PC-9 (cell line): ENCODE data around the gene SNRNP48. TPM values are rescaled to one million over a fixed set of nuclear protein-coding genes. Genes with fewer than 3 reads are reported as not detected.

ENCODE experiments used
- BruUV-seq: library from RNA; stranded (reverse); fragments of 400-500 nt; replicated peaks from 2 replicates; lab custom pipeline; 2021; lab: Mats Ljungman, UMichigan
- CTCF ChIA-PET: fragments of 300-600 bp; sonication (Branson Sonifier 250); formaldehyde crosslinking; loops from one replicate; lab custom pipeline; 2022; ENCODE audit warnings: antibody characterized with exemption; lab: Charles Lee
- POLR2A ChIA-PET: fragments of 300-600 bp; sonication (Branson Sonifier 250); formaldehyde crosslinking; loops from one replicate; lab custom pipeline; 2022; ENCODE audit warnings: antibody characterized with exemption; ENCODE audit not compliant: unreplicated experiment; lab: Charles Lee
- DNase-seq, 2 experiments: peaks; one replicate each; pipeline versions ENCODE4 v3.0.0 to v3.0.0-alpha.2; 2015 to 2022; ENCODE audit warnings: mixed read lengths in 1 of 2
- H2AFZ ChIP-seq: fragments of 200-600 bp; sonication (generic); 2 replicates; pipeline ENCODE4 v1.8.1; 2017; ENCODE audit warnings: antibody characterized with exemption
- H3F3A ChIP-seq: fragments of 200-600 bp; sonication (generic); 2 replicates; pipeline ENCODE4 v1.8.1; 2017; ENCODE audit warnings: antibody characterized with exemption, mild to moderate bottlenecking, low read depth; ENCODE audit not compliant: insufficient read depth
- H3K27ac ChIP-seq: fragments of 200-600 bp; sonication (generic); 2 replicates; pipeline ENCODE4 v1.6.1; 2016; ENCODE audit warnings: mixed run types
- H3K27me3 ChIP-seq: fragments of 200-600 bp; sonication (generic); 2 replicates; pipeline ENCODE4 v1.6.1; 2016; ENCODE audit warnings: low read depth, mixed run types; ENCODE audit not compliant: insufficient read depth
- H3K36me3 ChIP-seq: fragments of 200-600 bp; sonication (generic); 2 replicates; pipeline ENCODE4 v1.6.1; 2016; ENCODE audit warnings: low read depth, mixed run types
- H3K4me1 ChIP-seq: fragments of 200-600 bp; sonication (generic); replicated peaks from 2 replicates; pipeline ENCODE4 v1.6.1; 2016; ENCODE audit warnings: mixed run types; ENCODE audit not compliant: insufficient read depth
- H3K4me2 ChIP-seq: fragments of 200-600 bp; sonication (generic); 2 replicates; pipeline ENCODE4 v1.6.1; 2017; ENCODE audit warnings: mixed run types
- H3K4me3 ChIP-seq: fragments of 200-600 bp; sonication (generic); 2 replicates; pipeline ENCODE4 v1.6.1; 2016; ENCODE audit warnings: mixed run types
- H3K79me2 ChIP-seq: fragments of 200-600 bp; sonication (generic); 2 replicates; pipeline ENCODE4 v1.6.1; 2017; ENCODE audit warnings: low read depth, mixed run types
- H3K9me2 ChIP-seq: fragments of 200-600 bp; sonication (generic); 2 replicates; pipeline ENCODE4 v1.8.1; 2017; ENCODE audit warnings: mild to moderate bottlenecking; ENCODE audit not compliant: insufficient read depth
- H3K9me3 ChIP-seq: fragments of 200-600 bp; sonication (generic); 2 replicates; pipeline ENCODE4 v1.8.1; 2016; ENCODE audit warnings: low read depth; ENCODE audit not compliant: insufficient read depth
- H4K20me1 ChIP-seq: fragments of 200-600 bp; sonication (generic); 2 replicates; pipeline ENCODE4 v1.8.1; 2017; ENCODE audit not compliant: insufficient read depth
- EZH2 ChIP-seq: fragments of 200-600 bp; sonication (generic); IDR thresholded peaks from 2 replicates; pipeline ENCODE4 v1.8.0; 2017; ENCODE audit warnings: antibody characterized with exemption, low read depth
- intact Hi-C: fragments of 100-400 bp; cut with micrococcal nuclease; formaldehyde crosslinking; loops from one replicate; pipeline ENCODE4 v1.10.0; 2022; ENCODE audit not compliant: unreplicated experiment
- total RNA-seq: library from RNA; stranded (reverse); gene quantifications from 2 replicates; pipeline ENCODE4 v1.2.3, GENCODE V29; 2021
- TF ChIP-seq, protein P1 (sequence below): fragments of 200-600 bp; sonication (generic); conservative IDR thresholded peaks from 2 replicates; pipeline ENCODE4 v1.6.1; 2017; ENCODE audit warnings: mixed run types, antibody characterized with exemption, mild to moderate bottlenecking, moderate library complexity

The SNRNP48 gene
- total RNA-seq, 1 experiment from 2014 or later = 21.7 TPM

DNA sequence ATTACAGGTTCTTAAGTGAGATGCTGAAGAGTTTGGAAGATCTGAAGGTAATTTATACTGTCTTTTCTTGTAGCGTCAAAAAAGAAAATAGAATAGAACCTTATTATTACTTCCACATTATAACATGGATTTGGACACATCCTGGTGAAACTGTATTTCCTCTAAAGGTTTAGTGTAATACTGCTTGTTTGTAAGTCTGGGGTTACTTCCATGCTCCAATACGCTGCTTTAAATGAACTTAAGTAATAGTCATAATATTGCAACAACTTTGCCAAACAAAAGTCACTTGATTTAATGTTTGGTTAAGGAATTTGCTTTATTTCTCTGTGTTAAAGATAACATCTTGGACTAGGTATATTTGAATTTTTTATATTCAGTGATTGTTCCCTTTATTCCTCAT, 11.5 kb upstream of the SNRNP48 start:
- DNase-seq = no peak
- Histone ChIP-seq H3F3A (no peaks in the 10 kb centered on the region), H3K36me3 (peaks cover 5% of the 10 kb centered on the region; the same call in 1 of the 2 replicates), H3K27me3 (no peaks in the 10 kb centered on the region), H3K27ac (no peak overlapping the region), H3K4me3 (no peak overlapping the region), H3K4me1 (no peaks in the 10 kb centered on the region), H3K4me2 (no peak overlapping the region), H4K20me1 (no peaks in the 10 kb centered on the region), H3K79me2 (no peaks in the 10 kb centered on the region), H2AFZ (no peak overlapping the region), H3K9me2 (no peaks in the 10 kb centered on the region), H3K9me3 (no peaks in the 10 kb centered on the region)
- ChIA-PET CTCF (no interaction called here), POLR2A (no interaction called here)
- intact Hi-C loops = no loop called here
- BruUV-seq = no TSS peak
- TF ChIP-seq, protein P1, sequence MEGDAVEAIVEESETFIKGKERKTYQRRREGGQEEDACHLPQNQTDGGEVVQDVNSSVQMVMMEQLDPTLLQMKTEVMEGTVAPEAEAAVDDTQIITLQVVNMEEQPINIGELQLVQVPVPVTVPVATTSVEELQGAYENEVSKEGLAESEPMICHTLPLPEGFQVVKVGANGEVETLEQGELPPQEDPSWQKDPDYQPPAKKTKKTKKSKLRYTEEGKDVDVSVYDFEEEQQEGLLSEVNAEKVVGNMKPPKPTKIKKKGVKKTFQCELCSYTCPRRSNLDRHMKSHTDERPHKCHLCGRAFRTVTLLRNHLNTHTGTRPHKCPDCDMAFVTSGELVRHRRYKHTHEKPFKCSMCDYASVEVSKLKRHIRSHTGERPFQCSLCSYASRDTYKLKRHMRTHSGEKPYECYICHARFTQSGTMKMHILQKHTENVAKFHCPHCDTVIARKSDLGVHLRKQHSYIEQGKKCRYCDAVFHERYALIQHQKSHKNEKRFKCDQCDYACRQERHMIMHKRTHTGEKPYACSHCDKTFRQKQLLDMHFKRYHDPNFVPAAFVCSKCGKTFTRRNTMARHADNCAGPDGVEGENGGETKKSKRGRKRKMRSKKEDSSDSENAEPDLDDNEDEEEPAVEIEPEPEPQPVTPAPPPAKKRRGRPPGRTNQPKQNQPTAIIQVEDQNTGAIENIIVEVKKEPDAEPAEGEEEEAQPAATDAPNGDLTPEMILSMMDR = no peak
- TF ChIP-seq EZH2 = no peak

GRCh38 chr6:7578931-7579330, 11.1 kb upstream of the SNRNP48 start:
- no peak overlapping the region for H3K4me3 ChIP-seq
- peaks cover 5% of the 10 kb centered on the region; the same call in 1 of the 2 replicates for H3K36me3 ChIP-seq
- no TSS peak for BruUV-seq
- ChIA-PET POLR2A (no interaction called here), CTCF (no interaction called here)
- no peaks in the 10 kb centered on the region for H3K9me3 ChIP-seq
- no peak overlapping the region for H3K27ac ChIP-seq
- H3K27me3 ChIP-seq = no peaks in the 10 kb centered on the region
- DNase-seq = no peak
- no peaks in the 10 kb centered on the region for H3K4me1 ChIP-seq
- H3K79me2 ChIP-seq = no peaks in the 10 kb centered on the region
- no peaks in the 10 kb centered on the region for H3F3A ChIP-seq
- TF ChIP-seq, protein P1 = no peak
- TF ChIP-seq EZH2 = no peak
- H2AFZ ChIP-seq = no peak overlapping the region
- no peaks in the 10 kb centered on the region for H3K9me2 ChIP-seq
- intact Hi-C loops = no loop called here
- H3K4me2 ChIP-seq = no peak overlapping the region
- H4K20me1 ChIP-seq = no peaks in the 10 kb centered on the region

- TF ChIP-seq, protein P1 = no peak
- TF ChIP-seq EZH2 = no peak
- peaks cover 5% of the 10 kb centered on the region; the same call in 1 of the 2 replicates for H3K36me3 ChIP-seq
- H3K27me3 ChIP-seq = no peaks in the 10 kb centered on the region
- DNase-seq = no peak
- ChIA-PET CTCF (no interaction called here), POLR2A (interaction anchor here (0.6 kb wide), 1 partner anchor 1049 kb away, joined by 5 read pairs; no protein-coding TSS in a partner anchor)
- no peaks in the 10 kb centered on the region for H3K9me3 ChIP-seq
- intact Hi-C loops = no loop called here
- H3F3A ChIP-seq = no peaks in the 10 kb centered on the region
- no peaks in the 10 kb centered on the region for H4K20me1 ChIP-seq
- no TSS peak for BruUV-seq
- H3K4me3 ChIP-seq = no peak overlapping the region
- no peaks in the 10 kb centered on the region for H3K4me1 ChIP-seq
- H2AFZ ChIP-seq = no peak overlapping the region
- H3K79me2 ChIP-seq = no peaks in the 10 kb centered on the region
- no peaks in the 10 kb centered on the region for H3K9me2 ChIP-seq
- no peak overlapping the region for H3K4me2 ChIP-seq
- no peak overlapping the region for H3K27ac ChIP-seq
Measured at GRCh38 chr6:7579851-7580250, 10.1 kb upstream of the SNRNP48 start.
